Panc1 (cell line): ENCODE measurements around the gene VPS45. TPM values are rescaled to one million over a fixed set of nuclear protein-coding genes. Genes with fewer than 3 reads are reported as not detected.

ENCODE experiments used
- ATAC-seq: fragments of 200-7000 bp; cut with Tn5 transposase; 2 replicates; pipeline ENCODE4 v1.9.1; 2020; ENCODE audit warnings: mild to moderate bottlenecking, moderate library complexity
- BruUV-seq: library from RNA; stranded (reverse); fragments of 400-500 nt; replicated peaks from 2 replicates; lab custom pipeline; 2021; lab: Mats Ljungman, UMichigan
- CTCF ChIA-PET: fragments of 300-600 bp; sonication (Branson Sonifier 250); formaldehyde crosslinking; loops from one replicate; lab custom pipeline; 2022; ENCODE audit warnings: antibody characterized with exemption; lab: Charles Lee
- POLR2A ChIA-PET: fragments of 300-600 bp; sonication (Branson Sonifier 250); formaldehyde crosslinking; loops from one replicate; lab custom pipeline; 2022; ENCODE audit warnings: antibody characterized with exemption; lab: Charles Lee
- DNase-seq: peaks from one replicate; pipeline ENCODE4 v3.0.0-alpha.2; 2010; ENCODE audit warnings: low read depth, low spot score
- H3K27ac ChIP-seq: 2 replicates; pipeline ENCODE4 v1.5.1; 2011; ENCODE audit warnings: mild to moderate bottlenecking, low read length, inconsistent platforms
- H3K27me3 ChIP-seq: fragments of 200-500 bp; sonication (Bioruptor generic); 2 replicates; pipeline ENCODE4 v1.6.0; 2014; ENCODE audit warnings: low read length, inconsistent platforms; ENCODE audit not compliant: control insufficient read depth, insufficient read depth
- H3K36me3 ChIP-seq: fragments of 200-500 bp; sonication (Bioruptor generic); 2 replicates; pipeline ENCODE4 v1.5.1; 2014; ENCODE audit warnings: inconsistent platforms, mild to moderate bottlenecking, low read length, moderate library complexity; ENCODE audit not compliant: control insufficient read depth, insufficient read depth
- H3K4me1 ChIP-seq: 2 replicates; pipeline ENCODE4 v1.5.1; 2011; ENCODE audit warnings: inconsistent platforms, mild to moderate bottlenecking, low read length, moderate library complexity; ENCODE audit not compliant: control insufficient read depth, insufficient read depth
- H3K4me3 ChIP-seq, 2 experiments: 2 replicates each; pipeline ENCODE4 v1.5.1; 2011 to 2012; ENCODE audit warnings: low read depth in 2 of 2, low read length in 2 of 2, mild to moderate bottlenecking in 2 of 2, inconsistent platforms in 1 of 2, moderate library complexity in 1 of 2
- H3K9me3 ChIP-seq: fragments of 200-500 bp; sonication (Bioruptor generic); 2 replicates; pipeline ENCODE4 v1.5.1; 2014; ENCODE audit warnings: low read depth, mild to moderate bottlenecking, inconsistent platforms, low read length, moderate library complexity; ENCODE audit not compliant: control insufficient read depth, insufficient read depth
- POLR2AphosphoS5 ChIP-seq: IDR thresholded peaks from 2 replicates; pipeline ENCODE4 v1.6.1; 2012; ENCODE audit warnings: mild to moderate bottlenecking, low read depth, low read length, moderate library complexity
- REST ChIP-seq, 2 experiments: IDR thresholded peaks; 2 replicates each; pipeline ENCODE4 v1.6.1; 2011 to 2012; ENCODE audit warnings: low read depth in 2 of 2, control low read depth in 1 of 2, low read length in 1 of 2, mild to moderate bottlenecking in 1 of 2, moderate library complexity in 1 of 2; ENCODE audit not compliant: insufficient read depth in 1 of 2
- SIN3A ChIP-seq: IDR thresholded peaks from 2 replicates; pipeline ENCODE4 v1.6.1; 2012; ENCODE audit warnings: low read depth, mild to moderate bottlenecking, low read length, moderate library complexity, borderline replicate concordance; ENCODE audit not compliant: insufficient read depth
- TCF7L2 ChIP-seq: IDR thresholded peaks from 2 replicates; pipeline ENCODE4 v1.6.1; 2011; ENCODE audit warnings: mild to moderate bottlenecking, low read depth, low read length, inconsistent platforms
- in situ Hi-C: cut with HindIII; loops from 2 replicates; pipeline ENCODE4 v1.10.0; 2016; ENCODE audit warnings: low sequenced_read_pairs, low pct_unique_long_range_greater_than_20kb
- intact Hi-C: fragments of 100-400 bp; cut with micrococcal nuclease; formaldehyde crosslinking; loops from one replicate; pipeline ENCODE4 v1.10.0; 2022; ENCODE audit not compliant: unreplicated experiment
- total RNA-seq: library from RNA; stranded (reverse); gene quantifications from one replicate; pipeline ENCODE4 v1.2.1, GENCODE V29; 2021; ENCODE audit not compliant: unreplicated experiment
- TF ChIP-seq, protein P1 (sequence below): fragments of 450-650 bp; IDR thresholded peaks from 2 replicates; pipeline ENCODE4 v1.5.1; 2017; ENCODE audit warnings: mild to moderate bottlenecking

Gene VPS45
- total RNA-seq, 1 experiment from 2014 or later, result 24.9 TPM

- in situ Hi-C loops (no loop called here), intact Hi-C loops (no loop called here)
- no TSS peak for BruUV-seq
- ATAC-seq (no peak), DNase-seq (no peak)
- ChIA-PET CTCF (no interaction called here), POLR2A (no interaction called here)
- H3K9me3 ChIP-seq, result no peaks in the 10 kb centered on the region
- no peaks in the 10 kb centered on the region for H3K4me1 ChIP-seq
- no peak overlapping the region for H3K27ac ChIP-seq
- TF ChIP-seq POLR2AphosphoS5, result no peak
- TF ChIP-seq SIN3A, result no peak
- TF ChIP-seq TCF7L2, result no peak
- TF ChIP-seq, protein P1, sequence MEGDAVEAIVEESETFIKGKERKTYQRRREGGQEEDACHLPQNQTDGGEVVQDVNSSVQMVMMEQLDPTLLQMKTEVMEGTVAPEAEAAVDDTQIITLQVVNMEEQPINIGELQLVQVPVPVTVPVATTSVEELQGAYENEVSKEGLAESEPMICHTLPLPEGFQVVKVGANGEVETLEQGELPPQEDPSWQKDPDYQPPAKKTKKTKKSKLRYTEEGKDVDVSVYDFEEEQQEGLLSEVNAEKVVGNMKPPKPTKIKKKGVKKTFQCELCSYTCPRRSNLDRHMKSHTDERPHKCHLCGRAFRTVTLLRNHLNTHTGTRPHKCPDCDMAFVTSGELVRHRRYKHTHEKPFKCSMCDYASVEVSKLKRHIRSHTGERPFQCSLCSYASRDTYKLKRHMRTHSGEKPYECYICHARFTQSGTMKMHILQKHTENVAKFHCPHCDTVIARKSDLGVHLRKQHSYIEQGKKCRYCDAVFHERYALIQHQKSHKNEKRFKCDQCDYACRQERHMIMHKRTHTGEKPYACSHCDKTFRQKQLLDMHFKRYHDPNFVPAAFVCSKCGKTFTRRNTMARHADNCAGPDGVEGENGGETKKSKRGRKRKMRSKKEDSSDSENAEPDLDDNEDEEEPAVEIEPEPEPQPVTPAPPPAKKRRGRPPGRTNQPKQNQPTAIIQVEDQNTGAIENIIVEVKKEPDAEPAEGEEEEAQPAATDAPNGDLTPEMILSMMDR, result no peak
- TF ChIP-seq REST (IDR thresholded peaks at IDR 0.05; ENCODE audit: insufficient read depth in 1 of 2, low read depth in 2 of 2, low read length in 1 of 2), result no peak
- H3K4me3 ChIP-seq, result no peak overlapping the region
- H3K27me3 ChIP-seq, result no peaks in the 10 kb centered on the region
- no peaks in the 10 kb centered on the region for H3K36me3 ChIP-seq
Observed at GRCh38 chr1:150164224-150164623, 96.6 kb downstream of the VPS45 start.

DNA sequence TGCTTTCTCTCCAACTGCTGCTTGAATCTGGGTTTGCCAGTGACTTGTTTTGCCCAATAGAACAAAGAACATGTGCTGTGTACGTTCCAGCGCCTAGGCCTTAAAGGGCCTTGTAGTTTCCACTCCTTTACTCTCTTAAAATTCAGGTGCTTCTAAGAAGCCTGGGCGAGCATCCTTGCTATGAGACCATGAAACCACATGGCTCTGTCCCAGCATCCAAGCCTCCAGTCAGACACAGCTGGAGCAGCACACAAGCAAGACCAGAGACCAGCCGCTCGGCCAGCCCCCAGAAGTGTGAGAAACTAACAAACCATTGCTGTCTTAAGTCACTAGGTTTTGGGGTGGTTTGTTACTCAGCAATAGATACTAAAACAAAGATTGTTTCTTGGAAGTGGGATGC is 97.2 kb downstream of the VPS45 start:
- no peak overlapping the region for H3K4me3 ChIP-seq
- no peak for DNase-seq
- H3K9me3 ChIP-seq, result no peaks in the 10 kb centered on the region
- H3K27ac ChIP-seq, result no peak overlapping the region
- H3K27me3 ChIP-seq, result no peaks in the 10 kb centered on the region
- in situ Hi-C loops (no loop called here), intact Hi-C loops (loop anchor here (5.0 kb wide), 1 partner anchor 202 kb away; no protein-coding TSS in a partner anchor)
- CTCF ChIA-PET, result no interaction called here
- no peaks in the 10 kb centered on the region for H3K36me3 ChIP-seq
- H3K4me1 ChIP-seq, result no peaks in the 10 kb centered on the region
- POLR2A ChIA-PET, result no interaction called here
- ATAC-seq, result no peak
- TF ChIP-seq TCF7L2 (no peak), REST (IDR thresholded peaks at IDR 0.05; ENCODE audit: insufficient read depth in 1 of 2, low read depth in 2 of 2, low read length in 1 of 2) (no peak), POLR2AphosphoS5 (no peak), SIN3A (no peak)
- TF ChIP-seq, protein P1, result no peak
- no TSS peak for BruUV-seq
